GM12801 (cell line): Measurements from ENCODE around the gene CACNA1B.

Source experiments
- CTCF ChIP-seq: IDR thresholded peaks from one replicate; pipeline ENCODE4 v1.5.1; 2011; ENCODE audit warnings: control low read depth; ENCODE audit not compliant: insufficient read length; ENCODE audit errors: extremely low read depth

Gene CACNA1B

DNA sequence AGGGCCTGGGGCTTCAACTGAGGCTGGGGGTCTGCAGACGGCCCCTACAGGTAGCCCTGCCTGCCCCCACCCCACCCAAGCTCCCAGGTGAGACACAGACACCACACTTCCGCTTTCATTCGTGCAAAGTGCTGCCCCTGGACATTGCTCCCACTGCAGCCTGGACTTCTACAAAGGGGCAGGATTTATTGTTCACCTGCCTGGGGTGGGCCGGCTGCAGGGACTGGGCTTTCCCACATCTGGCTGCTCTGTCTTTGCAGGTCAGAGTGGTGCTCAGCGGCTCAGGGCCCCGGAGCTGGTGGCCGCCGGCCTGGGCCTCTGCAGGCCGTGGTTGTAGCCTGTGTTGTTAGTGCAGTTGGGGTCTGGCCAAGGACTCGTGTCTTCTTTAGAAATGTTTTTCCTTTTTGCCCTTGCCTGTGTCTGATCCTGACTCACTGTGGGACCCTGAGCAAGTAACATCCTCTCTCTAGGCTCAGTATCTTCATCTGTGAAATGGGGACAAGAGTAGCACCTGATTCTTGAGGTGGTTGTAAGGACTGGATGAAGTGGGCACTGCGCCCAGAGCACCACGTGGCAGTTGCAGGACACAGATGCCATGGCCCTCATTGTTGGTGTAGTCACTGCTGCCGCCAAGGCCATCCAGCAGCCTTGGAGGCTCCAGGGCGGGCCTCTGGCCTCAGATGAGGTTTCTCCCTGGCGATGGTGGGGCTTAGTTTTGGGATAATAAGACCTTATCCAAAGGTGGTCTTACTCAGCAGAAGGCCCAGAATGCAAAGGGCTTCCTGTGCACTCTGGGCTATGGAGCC is 143.9 kb downstream of the CACNA1B start:
- TF ChIP-seq CTCF = no peak

DNA sequence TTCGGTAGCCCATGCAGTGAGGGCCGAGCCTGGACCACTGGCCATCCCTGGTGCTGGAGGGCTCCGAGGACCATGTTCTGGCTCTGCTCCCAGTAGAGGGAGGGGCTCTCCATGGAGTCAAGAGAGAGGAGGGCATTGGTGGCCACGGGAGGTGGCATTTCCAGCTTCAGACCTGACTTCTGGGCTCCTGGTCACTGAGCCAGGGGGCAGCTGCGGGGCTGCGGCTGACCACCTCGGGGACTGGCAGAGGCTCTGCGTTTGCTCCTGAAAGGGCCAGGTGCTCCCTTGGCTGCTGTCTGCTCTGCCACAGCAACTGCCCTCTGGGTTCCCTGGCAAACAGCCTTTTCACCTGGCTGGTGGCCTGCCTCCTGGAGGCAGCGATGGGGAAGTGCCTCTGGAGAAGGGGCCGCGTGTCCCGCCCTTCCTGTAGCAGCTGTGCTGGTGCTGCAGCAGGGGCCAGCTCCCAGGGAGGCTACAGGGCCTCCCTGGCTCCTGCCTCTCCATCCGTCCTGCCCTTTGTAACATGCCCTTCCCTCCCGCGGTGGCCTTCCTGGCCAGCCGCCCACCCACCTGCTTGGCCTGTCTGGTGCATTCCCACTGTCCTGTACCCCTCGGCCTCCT is 144.6 kb downstream of the CACNA1B start:
- TF ChIP-seq CTCF = no peak

- no peak for TF ChIP-seq CTCF
Measured at GRCh38 chr9:138022756-138023393, 145.3 kb downstream of the CACNA1B start.

DNA sequence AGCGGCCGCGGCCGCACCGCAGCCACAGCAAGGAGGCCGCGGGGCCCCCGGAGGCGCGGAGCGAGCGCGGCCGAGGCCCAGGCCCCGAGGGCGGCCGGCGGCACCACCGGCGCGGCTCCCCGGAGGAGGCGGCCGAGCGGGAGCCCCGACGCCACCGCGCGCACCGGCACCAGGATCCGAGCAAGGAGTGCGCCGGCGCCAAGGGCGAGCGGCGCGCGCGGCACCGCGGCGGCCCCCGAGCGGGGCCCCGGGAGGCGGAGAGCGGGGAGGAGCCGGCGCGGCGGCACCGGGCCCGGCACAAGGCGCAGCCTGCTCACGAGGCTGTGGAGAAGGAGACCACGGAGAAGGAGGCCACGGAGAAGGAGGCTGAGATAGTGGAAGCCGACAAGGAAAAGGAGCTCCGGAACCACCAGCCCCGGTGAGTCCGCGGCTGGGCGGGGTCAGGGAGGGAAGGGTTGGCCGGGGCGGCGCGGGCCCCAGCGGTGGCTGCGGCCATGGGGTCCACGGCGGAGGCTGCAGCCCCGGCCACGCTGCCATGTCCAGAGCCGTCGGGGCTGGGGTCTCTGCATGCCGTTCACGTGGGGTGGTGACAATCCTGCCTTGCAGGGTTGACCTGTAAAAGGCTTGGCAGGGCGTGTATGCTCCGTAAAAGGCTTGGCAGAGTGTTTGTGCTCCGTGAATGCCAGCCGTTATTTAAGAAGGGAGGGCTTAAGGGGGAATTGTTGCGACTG is 146.0 kb downstream of the CACNA1B start:
- TF ChIP-seq CTCF = no peak

GRCh38 chr9:138024131-138024530 is 146.5 kb downstream of the CACNA1B start:
- no peak for TF ChIP-seq CTCF

GRCh38 chr9:138024831-138025291 is 147.3 kb downstream of the CACNA1B start:
- TF ChIP-seq CTCF = no peak

DNA sequence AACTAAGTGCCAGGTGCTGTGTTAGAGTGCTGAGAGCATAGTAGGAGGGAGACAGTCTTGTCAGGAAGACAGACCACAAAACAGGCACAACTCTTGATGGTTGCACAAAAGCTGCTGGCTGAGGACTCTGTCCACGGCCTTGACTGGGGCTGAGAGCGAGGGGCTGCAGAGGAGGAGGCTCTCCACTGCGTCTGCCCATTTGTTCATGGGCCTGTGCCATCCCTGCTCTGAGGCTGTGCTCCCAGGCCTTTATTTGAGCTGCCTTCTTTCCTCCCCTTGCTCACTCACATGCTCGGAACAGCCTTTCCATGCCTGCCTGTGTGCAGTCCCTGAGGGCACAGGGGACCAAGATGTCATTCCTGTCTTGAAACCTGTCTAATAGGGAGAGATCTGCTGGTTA is 147.8 kb downstream of the CACNA1B start:
- TF ChIP-seq CTCF = no peak
